Brain microvascular endothelial cell (primary cell): ENCODE results near the gene ENO3.
A peak's percentile ranks its signal among the peaks of the same experiment; 100 is the strongest.

Experiments
- DNase-seq: peaks from one replicate; pipeline ENCODE4 v3.0.0-alpha.2; 2020
- H3K27ac ChIP-seq: fragments of 250-450 bp; sonication (Bioruptor Pico); 2 replicates; pipeline ENCODE4 v1.5.1; 2020; ENCODE audit warnings: mild to moderate bottlenecking, moderate library complexity
- H3K27me3 ChIP-seq: fragments of 250-450 bp; sonication (Bioruptor Pico); replicated peaks from 2 replicates; pipeline ENCODE4 v1.5.1; 2020; ENCODE audit warnings: mild to moderate bottlenecking
- H3K36me3 ChIP-seq: fragments of 250-450 bp; sonication (Bioruptor Pico); replicated peaks from 2 replicates; pipeline ENCODE4 v1.5.1; 2020; ENCODE audit warnings: mild to moderate bottlenecking
- H3K4me3 ChIP-seq: 2 replicates; pipeline ENCODE4 v1.5.1; 2011; ENCODE audit warnings: low read depth, mild to moderate bottlenecking, control low read depth, low read length, moderate library complexity
- CTCF ChIP-seq: IDR thresholded peaks from 2 replicates; pipeline ENCODE4 v1.5.1; 2011; ENCODE audit warnings: low read depth, mild to moderate bottlenecking, moderate library complexity, low read length, control low read depth, inconsistent platforms; ENCODE audit errors: missing control alignments
- in situ Hi-C: cut with HindIII; loops from 2 replicates; pipeline ENCODE4 v1.10.0; 2017; ENCODE audit warnings: low sequenced_read_pairs, low pct_ligation_motif_present

The ENO3 gene

GRCh38 chr17:4935650-4936049, 15.3 kb upstream of the ENO3 start:
- Histone ChIP-seq H3K27me3 (no peaks in the 10 kb centered on the region), H3K4me3 (no peak overlapping the region), H3K27ac (no peak overlapping the region), H3K36me3 (peaks cover 14% of the 10 kb centered on the region)
- DNase-seq = no peak
- no peak for TF ChIP-seq CTCF
- in situ Hi-C loops = no loop called here

GRCh38 chr17:4936436-4936835, 14.5 kb upstream of the ENO3 start:
- Histone ChIP-seq H3K27me3 (no peaks in the 10 kb centered on the region), H3K36me3 (peaks cover 14% of the 10 kb centered on the region), H3K27ac (no peak overlapping the region), H3K4me3 (no peak overlapping the region)
- in situ Hi-C loops = no loop called here
- no peak for DNase-seq
- no peak for TF ChIP-seq CTCF

GRCh38 chr17:4937553-4937952, 13.4 kb upstream of the ENO3 start:
- H3K27me3 ChIP-seq = no peaks in the 10 kb centered on the region
- no peak overlapping the region for H3K27ac ChIP-seq
- no peak for TF ChIP-seq CTCF
- no peak overlapping the region for H3K4me3 ChIP-seq
- in situ Hi-C loops = no loop called here
- DNase-seq = no peak
- peaks cover 17% of the 10 kb centered on the region for H3K36me3 ChIP-seq

GRCh38 chr17:4938069-4938491, 12.8 kb upstream of the ENO3 start:
- H3K4me3 ChIP-seq = no peak overlapping the region
- DNase-seq = no peak
- peaks cover 22% of the 10 kb centered on the region for H3K36me3 ChIP-seq
- H3K27me3 ChIP-seq = no peaks in the 10 kb centered on the region
- in situ Hi-C loops = no loop called here
- H3K27ac ChIP-seq = no peak overlapping the region
- no peak for TF ChIP-seq CTCF

- TF ChIP-seq CTCF = no peak
- in situ Hi-C loops = no loop called here
- H3K36me3 ChIP-seq = peaks cover 30% of the 10 kb centered on the region
- no peak for DNase-seq
- peak overlapping the region; percentile 63 for H3K27ac ChIP-seq
- peak overlapping the region; percentile 85 for H3K4me3 ChIP-seq
- no peaks in the 10 kb centered on the region for H3K27me3 ChIP-seq
These were observed 12.0 kb upstream of the ENO3 start for GRCh38 chr17:4938688-4939545.

GRCh38 chr17:4939546-4939795, 11.4 kb upstream of the ENO3 start:
- TF ChIP-seq CTCF = no peak
- no peaks in the 10 kb centered on the region for H3K27me3 ChIP-seq
- H3K27ac ChIP-seq = peak overlapping the region; percentile 63
- no peak for DNase-seq
- peak overlapping the region; percentile 85 for H3K4me3 ChIP-seq
- H3K36me3 ChIP-seq = peaks cover 36% of the 10 kb centered on the region
- in situ Hi-C loops = no loop called here
